HG02885 (cell line): ENCODE measurements around the gene TRNP1.
"Not testable (repeated sequence)": the region's sequence is repeated elsewhere in the genome, so short reads cannot be mapped to it uniquely, and the experiment has no call there.

Experiments used
- ATAC-seq: cut with Tn5 transposase; IDR thresholded peaks from one replicate; pipeline ENCODE4 v1.9.1; 2021; ENCODE audit warnings: mild to moderate bottlenecking; ENCODE audit not compliant: unreplicated experiment, poor library complexity

TRNP1 gene, protein sequence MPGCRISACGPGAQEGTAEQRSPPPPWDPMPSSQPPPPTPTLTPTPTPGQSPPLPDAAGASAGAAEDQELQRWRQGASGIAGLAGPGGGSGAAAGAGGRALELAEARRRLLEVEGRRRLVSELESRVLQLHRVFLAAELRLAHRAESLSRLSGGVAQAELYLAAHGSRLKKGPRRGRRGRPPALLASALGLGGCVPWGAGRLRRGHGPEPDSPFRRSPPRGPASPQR

DNA sequence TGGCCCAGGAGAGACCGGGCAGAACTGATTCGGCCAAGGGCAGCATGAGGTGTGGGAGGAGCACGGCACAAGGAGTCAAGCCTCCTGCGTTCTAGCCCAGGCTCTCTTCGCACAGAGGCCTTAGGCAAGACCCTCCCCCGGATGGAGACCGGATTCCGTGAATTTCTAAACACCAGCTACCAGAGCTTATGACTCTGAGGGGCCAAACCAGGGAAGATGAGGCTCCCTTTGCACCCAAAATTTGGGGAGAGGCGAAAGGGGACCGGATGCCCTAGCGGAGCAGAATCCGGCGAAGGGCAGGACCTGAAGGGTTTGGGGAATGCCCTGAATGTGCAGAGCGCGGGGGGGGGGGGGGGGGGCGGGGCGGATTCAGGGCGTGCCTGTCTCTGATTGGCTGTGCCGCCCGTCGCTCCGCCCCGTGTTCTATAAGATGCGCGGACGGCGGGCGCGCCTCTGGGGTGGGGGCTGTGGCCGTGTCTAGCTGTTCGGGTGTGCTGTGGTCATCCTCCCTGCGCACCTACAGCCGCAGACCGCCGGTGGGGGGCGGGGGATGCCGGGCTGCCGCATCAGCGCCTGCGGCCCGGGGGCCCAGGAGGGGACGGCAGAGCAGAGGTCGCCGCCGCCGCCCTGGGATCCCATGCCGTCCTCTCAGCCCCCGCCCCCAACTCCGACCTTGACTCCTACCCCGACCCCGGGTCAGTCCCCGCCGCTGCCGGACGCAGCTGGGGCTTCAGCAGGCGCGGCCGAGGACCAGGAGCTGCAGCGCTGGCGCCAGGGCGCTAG is at the start of gene TRNP1:
Gene TRNP1 (plus strand): TSS at position 456 of the 783 bp plus-strand sequence. CDS start 95 bp downstream, at position 551.
- peak; percentile 56 for ATAC-seq

DNA sequence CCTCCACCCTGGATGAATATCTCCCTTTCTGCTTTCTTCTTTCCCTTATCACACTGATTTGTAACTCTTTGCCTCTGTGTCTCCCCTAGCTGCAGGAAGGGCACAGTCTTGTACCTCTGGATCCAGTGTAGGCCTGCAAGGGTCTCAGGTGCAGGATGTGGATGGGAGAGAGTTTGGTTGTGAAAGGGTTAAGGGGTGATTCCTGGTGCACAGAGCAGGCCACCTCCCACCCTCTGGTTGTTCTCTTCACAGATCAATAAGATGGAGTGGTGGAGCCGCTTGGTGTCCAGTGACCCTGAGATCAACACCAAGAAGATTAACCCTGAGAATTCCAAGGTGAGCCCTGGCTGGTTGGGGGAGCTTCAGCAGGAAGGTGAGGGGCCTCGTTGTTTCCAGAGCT is 48.4 kb upstream of the TRNP1 start:
- ATAC-seq, result no peak

DNA sequence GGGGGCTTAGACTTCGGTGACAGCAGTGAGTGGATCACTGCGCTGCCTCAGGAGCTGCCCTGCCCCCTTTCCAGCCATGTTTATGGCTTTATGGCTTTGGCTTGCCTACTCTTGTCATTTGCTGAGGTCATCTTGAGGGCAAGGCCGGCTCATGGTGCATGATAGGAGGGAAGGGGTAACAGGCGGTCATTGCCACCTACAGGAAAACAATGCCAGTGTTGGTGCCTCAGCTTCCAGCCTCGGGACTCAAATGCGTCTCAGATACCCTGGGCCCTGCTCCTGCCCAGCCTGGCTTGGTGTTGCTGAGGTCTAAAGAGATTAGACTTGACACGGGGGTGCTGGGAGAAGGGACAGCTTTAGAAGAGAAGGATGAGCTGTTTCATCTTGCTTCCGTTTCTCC is 47.8 kb upstream of the TRNP1 start:
- ATAC-seq, result no peak

DNA sequence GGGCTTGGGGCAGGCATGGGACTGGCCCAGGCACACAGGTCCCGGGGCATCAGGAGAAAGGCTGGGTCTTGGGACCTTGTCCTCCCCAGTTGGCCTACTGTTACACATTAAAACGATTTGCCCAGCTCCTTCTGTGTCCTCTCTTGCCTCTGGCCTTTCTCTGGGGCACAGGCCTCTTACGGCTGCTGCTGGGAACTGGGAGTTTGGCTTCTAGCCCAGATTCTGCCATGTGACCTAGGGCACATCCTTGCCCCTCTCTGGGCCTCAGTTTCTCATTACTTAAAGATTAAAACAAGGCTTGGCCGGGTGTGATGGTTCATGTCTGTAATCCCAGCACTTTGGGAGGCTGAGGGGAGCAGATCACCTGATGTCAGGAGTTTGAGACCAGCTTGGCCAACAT is 47.2 kb upstream of the TRNP1 start:
- ATAC-seq, result no peak

DNA sequence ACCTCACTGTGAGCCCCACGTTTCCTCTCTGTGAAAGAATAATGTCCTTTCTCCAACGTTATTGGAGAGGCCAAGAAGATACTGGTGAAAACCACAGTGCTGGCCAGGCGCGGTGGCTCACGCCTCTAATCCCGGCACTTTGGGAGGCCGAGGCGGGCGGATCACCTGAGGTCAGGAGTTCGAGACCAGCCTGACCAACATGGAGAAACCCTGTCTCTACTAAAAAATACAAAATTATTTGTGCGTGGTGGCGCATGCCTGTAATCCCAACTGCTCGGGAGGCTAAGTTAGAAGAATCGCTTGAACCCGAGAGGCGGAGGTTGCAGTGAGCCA is 44.8 kb upstream of the TRNP1 start:
- not testable (repeated sequence) for ATAC-seq

DNA sequence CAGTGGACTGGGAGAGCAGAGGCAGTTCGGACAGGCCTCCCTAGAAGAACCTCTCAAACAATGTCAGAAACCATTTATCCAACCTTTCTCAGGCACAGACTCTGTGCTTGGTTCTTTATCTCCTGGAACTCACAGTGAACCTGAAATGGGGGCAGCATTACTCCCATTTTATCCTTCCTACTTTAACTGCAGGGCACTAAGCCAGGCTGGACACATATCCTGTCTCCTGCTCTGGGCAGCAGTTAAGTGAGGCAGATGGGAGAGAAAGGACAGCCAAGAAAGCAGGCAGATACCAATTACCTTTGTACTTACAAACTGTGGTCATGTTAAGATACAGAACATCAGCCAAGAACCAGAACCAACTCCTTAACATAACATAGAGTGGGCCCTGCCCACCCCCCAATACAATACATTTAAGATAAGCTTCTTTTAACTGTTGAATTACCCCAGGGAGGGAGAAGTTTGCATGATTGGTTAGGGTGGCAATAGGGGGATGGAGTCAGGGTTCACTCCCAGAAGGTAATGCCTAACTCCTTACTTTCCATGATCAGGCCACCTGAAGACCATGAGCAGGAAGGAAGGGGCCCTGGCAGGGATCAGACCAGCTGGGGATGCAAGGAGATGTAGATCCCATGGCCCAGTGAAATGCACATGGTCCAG is 44.1 kb upstream of the TRNP1 start:
- ATAC-seq, result no peak

DNA sequence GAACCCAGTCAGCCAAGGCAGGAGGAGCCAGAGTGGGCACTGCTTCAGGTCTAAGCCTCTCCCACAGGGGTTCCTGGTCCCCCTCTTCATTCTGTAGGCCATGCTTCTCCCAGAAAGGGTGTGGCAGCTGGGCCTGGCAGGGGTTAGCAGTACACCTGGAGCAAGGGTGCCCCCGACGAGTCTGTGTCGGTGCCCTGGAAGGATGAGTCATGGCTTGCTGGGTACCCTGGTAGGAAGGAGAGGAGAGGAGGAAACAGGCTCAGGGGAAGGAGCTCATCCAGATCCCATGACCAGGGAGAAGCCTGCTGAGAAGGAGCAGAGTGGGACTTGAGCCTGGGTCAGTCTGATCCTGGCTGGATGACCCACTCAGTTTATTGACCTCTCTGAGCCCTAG is 43.6 kb upstream of the TRNP1 start:
- no peak for ATAC-seq

DNA sequence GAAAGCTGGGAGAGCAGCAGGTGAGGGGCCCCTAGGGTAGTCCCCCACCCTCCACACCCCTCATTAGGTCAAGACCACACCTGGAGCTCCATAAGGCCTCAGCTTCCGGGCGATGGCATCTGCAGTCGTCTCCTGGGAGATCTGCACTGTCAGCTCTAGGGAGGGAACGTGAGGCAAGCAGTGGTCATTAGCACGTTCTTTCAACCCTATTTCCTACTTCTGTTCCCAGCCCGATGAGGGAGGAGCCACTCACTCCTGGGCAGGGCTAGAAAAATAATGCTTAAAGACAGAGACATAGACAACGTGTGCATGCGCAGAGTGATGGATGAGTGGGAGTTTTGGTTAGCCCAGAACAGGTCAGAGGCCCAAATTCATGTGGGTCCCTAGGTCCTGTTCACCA is 42.9 kb upstream of the TRNP1 start:
- no peak for ATAC-seq

DNA sequence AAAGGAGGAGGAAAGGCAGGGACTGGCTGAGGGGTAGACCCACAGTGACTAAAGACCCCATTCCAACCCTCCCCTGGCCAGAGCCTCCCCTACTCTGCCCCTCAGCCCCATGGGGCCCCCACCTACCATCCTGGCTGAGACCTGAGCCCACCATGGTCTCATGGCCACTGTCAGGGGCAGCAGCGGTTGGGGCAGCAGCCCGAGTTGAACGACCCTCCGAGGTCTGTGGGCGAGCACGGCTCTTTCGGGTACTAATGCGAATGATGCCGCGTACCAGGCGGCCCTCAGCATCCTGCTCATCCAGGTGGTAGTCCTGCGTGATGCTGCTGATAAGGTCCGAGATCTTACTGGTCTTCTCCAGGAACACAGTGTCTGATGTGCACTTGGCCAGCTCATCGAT is 42.3 kb upstream of the TRNP1 start:
- ATAC-seq, result no peak

DNA sequence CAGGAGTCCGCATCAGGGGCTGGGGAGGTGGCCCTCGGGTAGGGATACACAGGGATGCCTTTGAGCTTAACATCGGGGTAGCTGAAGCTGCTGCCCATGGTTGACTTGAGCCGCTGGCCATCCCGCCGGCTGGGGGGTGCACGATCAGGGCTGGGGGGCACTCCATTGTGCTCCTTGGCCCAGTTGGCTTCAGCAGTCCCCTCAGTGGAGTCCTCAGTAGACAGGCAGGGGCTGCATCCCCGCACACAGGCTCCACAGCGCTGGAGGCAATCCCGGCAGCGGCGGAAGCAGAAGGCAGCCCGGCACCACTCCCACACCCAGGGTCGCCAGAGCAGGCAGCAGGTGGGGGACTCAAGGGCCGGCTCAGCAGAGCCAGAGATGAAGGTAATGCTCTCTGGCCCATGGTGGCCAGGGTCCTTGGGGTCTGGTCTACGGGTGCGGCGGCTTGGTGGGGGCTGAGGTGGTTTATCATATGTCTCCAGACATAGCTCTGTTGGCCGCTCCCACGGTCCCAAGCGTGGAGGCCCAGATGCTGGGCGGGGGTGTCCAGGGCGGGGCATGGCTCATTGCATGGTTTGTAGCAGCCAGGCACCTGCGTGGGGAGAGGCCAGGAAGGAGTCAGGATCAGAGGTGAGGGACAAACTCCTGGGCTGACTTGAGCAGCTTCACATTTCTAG is 41.5 kb upstream of the TRNP1 start:
- no peak for ATAC-seq

DNA sequence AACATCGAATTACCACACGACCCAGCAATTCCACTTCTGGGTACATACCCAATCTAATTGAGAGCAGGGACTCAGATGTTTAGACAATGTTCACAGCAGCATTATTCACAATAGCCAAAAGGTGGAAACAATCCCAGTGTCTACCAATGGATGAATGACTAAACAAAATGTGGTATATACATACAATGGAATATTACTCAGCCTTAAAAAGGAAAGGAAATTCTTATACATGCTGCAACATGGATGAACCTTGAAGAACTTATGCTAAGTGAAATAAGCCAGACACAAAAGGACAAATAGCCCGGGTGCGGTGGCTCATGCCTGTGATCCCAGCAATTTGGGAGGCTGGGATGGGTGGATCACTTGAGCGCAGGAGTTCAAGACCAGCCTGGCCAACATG is 40.1 kb upstream of the TRNP1 start:
- no peak for ATAC-seq

DNA sequence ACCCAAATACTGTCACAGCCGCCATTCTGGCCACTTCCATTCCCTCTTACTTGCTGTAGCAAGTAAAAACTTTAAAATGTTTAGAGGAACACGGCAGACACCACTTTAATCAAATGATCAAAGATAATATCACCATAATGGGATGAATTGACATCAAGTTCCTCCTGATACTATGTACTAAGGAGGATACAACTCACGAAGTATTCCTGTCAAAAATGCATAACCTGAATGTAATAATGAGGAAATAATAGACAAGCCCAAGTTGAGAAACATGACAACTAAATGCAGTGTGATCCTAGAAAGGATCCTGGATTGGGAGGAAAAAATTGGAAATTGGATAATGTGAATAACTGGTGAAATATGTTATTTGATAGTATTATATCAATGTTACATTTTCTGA is 37.2 kb upstream of the TRNP1 start:
- no peak for ATAC-seq

DNA sequence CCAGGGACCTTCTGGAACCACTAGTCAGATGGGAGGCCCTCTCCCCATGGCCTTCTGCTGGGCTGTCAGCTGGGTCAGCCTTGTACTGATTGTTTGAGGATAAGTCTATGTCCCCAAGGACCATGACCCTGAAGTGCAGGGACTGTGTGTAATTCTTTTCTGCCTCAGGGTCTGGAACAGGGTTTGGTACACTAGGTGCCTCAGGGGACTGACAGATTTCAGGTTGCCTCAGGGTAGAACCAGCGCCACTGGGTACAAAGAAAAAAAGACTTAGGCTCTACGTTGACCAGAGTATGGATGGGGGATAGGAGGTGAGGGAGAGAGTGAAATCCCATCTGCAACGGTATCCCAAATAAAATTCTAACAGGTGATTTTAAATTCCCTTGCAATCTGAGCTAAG is 36.2 kb upstream of the TRNP1 start:
- no peak for ATAC-seq

DNA sequence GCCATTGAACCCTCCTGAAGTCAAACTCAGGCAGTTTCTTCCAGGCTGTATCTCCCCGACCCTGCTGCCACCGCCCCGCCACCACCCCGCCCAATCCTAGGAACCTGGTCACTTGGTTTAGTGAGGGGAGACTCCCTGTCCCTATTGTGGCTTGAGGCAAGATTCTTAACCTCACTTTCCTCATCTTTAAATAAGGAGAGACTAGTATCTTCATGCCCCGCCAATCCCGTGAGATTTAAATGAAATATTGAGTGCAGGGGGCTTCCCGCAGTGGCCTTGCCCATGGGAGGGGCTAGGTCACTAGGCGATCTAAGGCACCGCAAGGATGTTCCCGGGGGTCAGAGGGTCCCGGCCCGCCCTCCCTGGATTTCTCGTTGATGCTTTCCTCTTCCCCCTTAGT is 34.2 kb upstream of the TRNP1 start:
- no peak for ATAC-seq

DNA sequence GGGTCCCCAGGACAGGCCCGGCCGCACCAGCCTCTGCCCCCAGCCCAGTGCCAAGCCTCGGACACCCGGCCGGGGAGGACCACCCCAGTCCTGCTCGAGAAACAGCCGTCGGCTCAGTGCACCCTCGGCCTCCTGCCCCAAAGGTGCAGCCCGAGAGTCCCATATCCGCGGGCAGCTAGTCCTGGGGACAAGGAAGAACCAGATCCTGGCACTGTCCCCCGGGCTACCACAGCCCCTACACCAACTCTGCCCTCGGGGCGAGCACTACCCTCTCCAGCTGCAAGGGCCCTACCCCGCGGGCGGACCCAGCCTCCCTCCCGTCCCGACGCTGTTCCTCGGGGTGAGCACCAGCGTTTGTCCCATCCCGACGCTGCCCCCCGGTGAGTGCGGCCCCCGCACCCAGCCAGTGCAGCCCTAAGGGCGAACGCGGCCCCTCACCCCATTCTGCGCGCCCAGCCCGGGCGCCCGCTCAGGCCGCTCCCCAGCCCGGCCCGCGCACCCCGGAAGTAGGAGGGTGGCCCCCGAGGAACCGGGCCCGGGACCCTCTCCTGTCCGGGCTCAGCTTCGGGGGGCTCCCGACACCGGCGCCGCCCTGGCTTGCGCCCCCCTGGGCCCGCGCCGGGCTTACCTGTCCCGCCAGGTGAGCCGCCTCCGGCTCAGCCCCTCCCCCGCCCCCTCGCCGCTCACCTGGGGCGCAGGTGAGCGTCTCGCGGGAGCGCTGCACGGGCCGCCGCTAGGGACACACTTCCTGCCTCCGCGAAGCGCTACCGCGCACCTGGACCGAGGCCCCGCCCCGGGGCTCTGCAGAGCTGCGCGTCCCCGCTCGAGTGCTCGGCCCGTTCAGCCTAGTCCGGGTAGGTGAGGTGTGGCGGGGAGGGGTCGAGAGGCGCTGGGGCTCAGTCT is 33.5 kb upstream of the TRNP1 start, which contains the start of gene KDF1:
Gene KDF1 (minus strand): TSS at position 747 of the 903 bp plus-strand sequence. CDS start 8,088 bp downstream, outside the sequence.
- ATAC-seq, result no peak

DNA sequence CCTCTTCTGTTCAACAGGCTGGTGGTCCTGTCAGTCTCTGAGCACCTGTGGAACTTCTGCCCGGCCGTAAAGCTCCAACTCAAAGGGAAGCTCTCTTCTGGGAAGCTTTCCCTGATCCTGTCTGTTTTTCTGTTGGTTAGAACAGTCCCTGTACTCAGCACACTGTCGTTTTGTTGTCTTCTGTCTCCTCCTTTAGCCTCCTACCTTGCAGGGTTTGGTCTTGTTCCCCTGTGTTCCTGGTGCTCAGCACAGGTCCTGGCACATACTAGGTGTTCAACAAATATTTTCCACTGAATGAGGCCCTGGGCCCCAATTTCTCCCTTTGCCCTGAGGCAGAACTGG is 32.9 kb upstream of the TRNP1 start:
- no peak for ATAC-seq

DNA sequence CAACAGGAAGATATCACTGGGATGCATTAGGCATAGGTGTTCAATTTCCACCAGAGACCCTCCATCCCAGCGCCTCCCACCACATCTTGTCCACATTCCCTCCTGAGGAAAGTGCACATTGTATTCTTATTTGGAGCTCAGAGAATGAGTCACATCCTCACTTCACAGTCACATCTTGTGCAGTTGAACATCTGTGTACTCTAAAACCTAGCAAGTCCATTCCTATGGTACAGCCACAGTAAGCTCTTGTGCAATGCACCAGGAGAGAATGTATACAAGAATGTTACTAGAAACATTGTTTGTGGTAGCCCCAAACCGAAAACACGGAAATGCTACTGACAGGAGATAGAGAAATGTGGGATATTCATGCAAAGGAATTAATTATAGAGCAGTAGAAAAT is 31.7 kb upstream of the TRNP1 start:
- ATAC-seq, result no peak

DNA sequence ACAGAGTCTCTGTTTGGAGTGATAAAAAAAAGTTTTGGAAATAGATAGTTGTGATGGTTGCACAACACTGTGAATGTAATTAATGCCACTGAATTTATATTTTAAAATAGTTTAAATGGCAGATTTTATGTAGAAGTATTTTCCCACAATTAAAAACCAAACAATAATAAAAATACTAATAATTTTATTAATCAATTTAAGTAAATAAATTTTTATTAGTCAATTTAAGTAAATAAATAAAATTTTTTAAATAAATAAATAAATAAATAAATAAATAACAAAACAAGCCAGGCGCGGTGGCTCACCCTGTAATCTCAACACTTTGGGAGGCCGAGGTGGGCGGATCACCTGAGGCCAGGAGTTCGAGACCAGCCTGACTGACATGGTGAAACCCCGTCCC is 28.3 kb upstream of the TRNP1 start:
- ATAC-seq, result no peak

DNA sequence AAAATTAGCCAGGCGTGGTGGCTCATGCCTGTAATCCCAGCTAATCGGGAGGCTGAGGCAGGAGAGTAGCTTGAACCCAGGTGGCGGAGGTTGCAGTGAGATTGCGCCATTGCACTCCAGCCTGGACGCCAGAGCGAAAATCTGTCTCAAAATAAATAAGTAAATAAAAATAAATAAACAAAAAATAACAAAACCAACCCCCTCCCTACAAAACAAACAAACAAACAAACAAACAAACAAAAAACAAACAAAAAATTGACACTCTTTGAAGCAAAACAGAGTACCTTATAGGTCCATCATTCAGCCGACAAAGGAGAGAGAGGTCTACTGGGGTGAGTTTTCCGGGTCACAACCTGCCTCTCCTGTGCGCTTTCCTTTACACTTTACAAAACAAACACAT is 27.9 kb upstream of the TRNP1 start:
- ATAC-seq, result no peak

DNA sequence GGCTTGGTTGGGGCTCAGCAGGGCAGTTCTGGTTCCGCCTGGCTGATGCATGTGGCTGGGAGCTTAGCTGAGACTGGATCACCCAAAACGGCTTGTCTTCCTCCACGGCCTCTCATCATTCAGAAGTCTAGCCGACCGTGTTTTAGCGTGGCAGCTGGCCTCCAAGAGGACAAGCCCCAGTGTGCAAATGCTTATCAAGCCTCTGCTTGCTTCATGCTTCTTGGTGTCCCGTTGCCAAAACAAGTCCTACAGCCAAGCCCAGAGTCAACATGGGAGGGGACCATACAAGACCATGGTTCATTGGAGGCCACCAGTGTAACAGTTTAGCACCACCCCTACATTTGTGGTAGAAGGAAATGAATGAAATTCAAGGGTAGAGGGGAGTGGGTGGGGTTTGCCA is 22.7 kb upstream of the TRNP1 start:
- no peak for ATAC-seq
